Keratinocyte (primary cell): ENCODE measurements around the gene SLC5A3. TPM values are rescaled to one million over a fixed set of nuclear protein-coding genes. Genes with fewer than 3 reads are reported as not detected.

Experiments used
- DNase-seq: peaks from one replicate; pipeline ENCODE4 v3.0.0-alpha.2; 2011; ENCODE audit warnings: low read depth, missing footprints, low spot score
- FAIRE-seq: peaks from 2 replicates; lab custom pipeline; 2011; peaks lifted over from hg19 to GRCh38; lab: Jason Lieb, UNC
- H2AFZ ChIP-seq: 2 replicates; pipeline ENCODE4 v1.6.0; 2012; ENCODE audit warnings: low read length, control low read depth, inconsistent platforms; ENCODE audit not compliant: control insufficient read depth
- H3K27ac ChIP-seq: 2 replicates; pipeline ENCODE4 v1.5.1; 2011; ENCODE audit warnings: low read length; ENCODE audit not compliant: control insufficient read depth, insufficient read depth
- H3K27me3 ChIP-seq: 3 replicates; pipeline ENCODE4 v1.6.0; 2011; ENCODE audit warnings: low read length; ENCODE audit not compliant: control insufficient read depth, insufficient read depth; ENCODE audit errors: extremely low read depth
- H3K36me3 ChIP-seq, 2 experiments: 2 replicates in 1 of 2; 3 replicates in 1 of 2; pipeline ENCODE4 v1.5.1; 2011; ENCODE audit warnings: low read length in 2 of 2, mild to moderate bottlenecking in 1 of 2; ENCODE audit not compliant: control insufficient read depth in 2 of 2, insufficient read depth in 2 of 2; ENCODE audit errors: extremely low read depth in 1 of 2
- H3K4me1 ChIP-seq: 3 replicates; pipeline ENCODE4 v1.5.1; 2011; ENCODE audit warnings: low read length; ENCODE audit not compliant: control insufficient read depth, insufficient read depth; ENCODE audit errors: extremely low read depth
- H3K4me2 ChIP-seq: 3 replicates; pipeline ENCODE4 v1.6.0; 2011; ENCODE audit warnings: low read depth, low read length; ENCODE audit not compliant: control insufficient read depth, insufficient read depth; ENCODE audit errors: extremely low read depth
- H3K4me3 ChIP-seq, 3 experiments: fragments of 200-600 bp in 1 of 3; sonication (generic) in 1 of 3; 2 replicates in 2 of 3; 3 replicates in 1 of 3; pipeline ENCODE4 v1.5.1; 2011 to 2016; ENCODE audit warnings: low read length in 3 of 3, mild to moderate bottlenecking in 3 of 3, control low read depth in 2 of 3, inconsistent platforms in 1 of 3, low read depth in 1 of 3, mixed read lengths in 1 of 3, mixed run types in 1 of 3, moderate library complexity in 1 of 3; ENCODE audit not compliant: control insufficient read depth in 2 of 3, insufficient read depth in 2 of 3; ENCODE audit errors: extremely low read depth in 1 of 3
- H3K79me2 ChIP-seq: 2 replicates; pipeline ENCODE4 v1.6.0; 2012; ENCODE audit warnings: low read length; ENCODE audit not compliant: control insufficient read depth, insufficient read depth
- H3K9ac ChIP-seq: 3 replicates; pipeline ENCODE4 v1.6.0; 2011; ENCODE audit warnings: low read length; ENCODE audit not compliant: control insufficient read depth, insufficient read depth; ENCODE audit errors: extremely low read depth
- H3K9me1 ChIP-seq: 3 replicates; pipeline ENCODE4 v1.6.0; 2011; ENCODE audit warnings: low read length; ENCODE audit not compliant: control insufficient read depth, insufficient read depth; ENCODE audit errors: extremely low read depth
- H3K9me3 ChIP-seq: 2 replicates; pipeline ENCODE4 v1.5.1; 2012; ENCODE audit warnings: low read depth, low read length; ENCODE audit not compliant: control insufficient read depth
- H4K20me1 ChIP-seq: 3 replicates; pipeline ENCODE4 v1.6.0; 2011; ENCODE audit warnings: low read length; ENCODE audit not compliant: control insufficient read depth, insufficient read depth; ENCODE audit errors: extremely low read depth
- CTCF ChIP-seq, 3 experiments: IDR thresholded peaks in 1 of 3; conservative IDR thresholded peaks in 1 of 3; optimal IDR thresholded peaks in 1 of 3; 2 replicates in 2 of 3; 3 replicates in 1 of 3; pipeline versions ENCODE3 to v1.5.1; 2011; ENCODE audit warnings: low read length in 3 of 3, mild to moderate bottlenecking in 3 of 3, moderate library complexity in 2 of 3, control low read depth in 1 of 3, inconsistent platforms in 1 of 3; ENCODE audit not compliant: insufficient read depth in 2 of 3; ENCODE audit errors: extremely low read depth in 1 of 3
- EZH2 ChIP-seq: IDR thresholded peaks from one replicate; pipeline ENCODE4 v1.6.1; 2012; ENCODE audit warnings: inconsistent platforms, mild to moderate bottlenecking, low read length, moderate library complexity
- dilution Hi-C: fragments of 300-500 bp; cut with MboI; formaldehyde crosslinking; loops from one replicate; pipeline ENCODE4 v1.7.0; 2020; ENCODE audit warnings: low sequenced_read_pairs; ENCODE audit not compliant: extremely low pct_ligation_motif_present
- polyA plus RNA-seq, 5 experiments: library from polyadenylated mRNA; depleted of rRNA in 3 of 5; stranded (reverse) in 3 of 5; stranded (forward) in 1 of 5; unstranded in 1 of 5; fragments of >200 nt; gene quantifications; 1 replicate in 1 of 5; 2 replicates in 3 of 5; 3 replicates in 1 of 5; pipeline versions ENCODE4 v1.2.1 to v1.2.3, GENCODE V29; 2011 to 2012; ENCODE audit warnings: missing spikeins in 2 of 5, low read depth in 1 of 5, low replicate concordance in 1 of 5

The SLC5A3 gene
- polyA plus RNA-seq, 1 donor (not counting 4 experiments of a cell fraction or from before 2014, with no cell fraction given), result 5.9 TPM

GRCh38 chr21:34083357-34083756 is 10.0 kb downstream of the SLC5A3 start:
- H3K9me1 ChIP-seq, result no peaks in the 10 kb centered on the region
- peaks cover 3% of the 10 kb centered on the region for H4K20me1 ChIP-seq
- H2AFZ ChIP-seq, result no peak overlapping the region
- no peak overlapping the region for H3K27ac ChIP-seq
- no peak overlapping the region for H3K4me2 ChIP-seq
- peaks cover 6% of the 10 kb centered on the region for H3K4me1 ChIP-seq
- peaks cover 70% of the 10 kb centered on the region for H3K79me2 ChIP-seq
- no peak overlapping the region for H3K4me3 ChIP-seq
- no peak for DNase-seq
- dilution Hi-C loops, result no loop called here
- FAIRE-seq, result no peak
- peaks cover 3 to 7% of the 10 kb centered on the region in 2 experiments for H3K36me3 ChIP-seq
- H3K27me3 ChIP-seq, result no peaks in the 10 kb centered on the region
- no peak for TF ChIP-seq CTCF (optimal IDR thresholded peaks at IDR 0.05 in 1 of 3, IDR thresholded peaks at IDR 0.05 in 1 of 3, conservative IDR thresholded peaks at IDR 0.05 in 1 of 3; ENCODE audit: extremely low read depth in 1 of 3, insufficient read depth in 2 of 3, low read length in 3 of 3)
- H3K9ac ChIP-seq, result no peak overlapping the region
- no peaks in the 10 kb centered on the region for H3K9me3 ChIP-seq

- Histone ChIP-seq H3K4me2 (no peak overlapping the region), H3K9me1 (no peaks in the 10 kb centered on the region), H3K27ac (no peak overlapping the region), H3K27me3 (no peaks in the 10 kb centered on the region), H3K9ac (no peak overlapping the region), H3K36me3 (peaks cover 0 to 5% of the 10 kb centered on the region in 2 experiments), H3K4me1 (peaks cover 5% of the 10 kb centered on the region), H3K9me3 (no peaks in the 10 kb centered on the region), H2AFZ (no peak overlapping the region), H3K79me2 (peaks cover 84% of the 10 kb centered on the region), H4K20me1 (peaks cover 3% of the 10 kb centered on the region), H3K4me3 (no peak overlapping the region)
- TF ChIP-seq CTCF (optimal IDR thresholded peaks at IDR 0.05 in 1 of 3, IDR thresholded peaks at IDR 0.05 in 1 of 3, conservative IDR thresholded peaks at IDR 0.05 in 1 of 3; ENCODE audit: extremely low read depth in 1 of 3, insufficient read depth in 2 of 3, low read length in 3 of 3), result no peak
- no peak for TF ChIP-seq EZH2
- FAIRE-seq (no peak), DNase-seq (no peak)
- dilution Hi-C loops, result no loop called here
Observed at GRCh38 chr21:34085129-34085528, 11.8 kb downstream of the SLC5A3 start.
